PC-9 (cell line): ENCODE results near the gene CDK5RAP3.

ENCODE experiments used
- CTCF ChIP-seq: fragments of 200-600 bp; sonication (generic); conservative IDR thresholded peaks from 2 replicates; pipeline ENCODE4 v1.6.1; 2017; ENCODE audit warnings: mixed run types, antibody characterized with exemption, mild to moderate bottlenecking, moderate library complexity
- EZH2 ChIP-seq: fragments of 200-600 bp; sonication (generic); IDR thresholded peaks from 2 replicates; pipeline ENCODE4 v1.8.0; 2017; ENCODE audit warnings: antibody characterized with exemption, low read depth

GRCh38 chr17:47927821-47928400 is 43.0 kb upstream of the CDK5RAP3 start:
- TF ChIP-seq CTCF (no peak), EZH2 (no peak)
